ENCODE results near the gene NHEJ1. TPM values are rescaled to one million over a fixed set of nuclear protein-coding genes. Genes with fewer than 3 reads are reported as not detected.

Gene NHEJ1
- total RNA-seq, 1 experiment from 2014 or later: 20.8 TPM

GRCh38 chr2:219177552-219178376, 17.1 kb upstream of the NHEJ1 start, which contains the start of gene RETREG2:
TSS of gene RETREG2 (plus strand) at chr2:219178275. CDS start at chr2:219178353, 78 bp downstream.
- no CpG with 5 or more reads among the region's 67 CpGs for WGBS (ENCODE audit: extremely low coverage, insufficient read length, low lambda C conversion rate)
- H2AFZ ChIP-seq (ENCODE audit: low read length): no peak within 1 kb of the TSS
- peak; percentile 91 for DNase-seq

More at GRCh38 chr2:219177552-219178376, 17.1 kb upstream of the NHEJ1 start, which contains the start of gene RETREG2:
- Histone ChIP-seq H2BK15ac (ENCODE audit: low read depth, low read length) (no peak within 1 kb of the TSS), H2BK5ac (ENCODE audit: insufficient read length, low read length) (no peak within 1 kb of the TSS), H3K14ac (ENCODE audit: insufficient read depth, low read length) (no peak within 1 kb of the TSS), H3K18ac (ENCODE audit: insufficient read length, low read depth, low read length) (no peak within 1 kb of the TSS), H2BK12ac (ENCODE audit: insufficient read length, low read depth, low read length) (no peak within 1 kb of the TSS), H2BK120ac (ENCODE audit: low read depth, low read length, poor library complexity, severe bottlenecking) (no peak within 1 kb of the TSS), H3K27ac (ENCODE audit: insufficient read length, low read depth, low read length) (peak within 1 kb of the TSS; percentile 78), H3K27me3 (ENCODE audit: insufficient read depth, low read length) (no peaks in the 10 kb centered on the region), H3K56ac (ENCODE audit: insufficient read length, low read depth, low read length) (no peak within 1 kb of the TSS), H3K9ac (ENCODE audit: extremely low read depth, insufficient read length, low read length) (peak within 1 kb of the TSS; percentile 60), H3K23ac (ENCODE audit: insufficient read length, low read depth, low read length) (no peak within 1 kb of the TSS), H3K4ac (ENCODE audit: low read depth, low read length) (no peak within 1 kb of the TSS), H4K91ac (ENCODE audit: insufficient read length, low read depth, low read length) (no peak within 1 kb of the TSS), H4K8ac (replicated peaks; ENCODE audit: insufficient read length, low read depth, low read length) (no peak within 1 kb of the TSS), H4K20me1 (ENCODE audit: control insufficient read depth, insufficient read depth, insufficient read length) (no peaks in the 10 kb centered on the region), H2BK20ac (ENCODE audit: low read depth, low read length, poor library complexity, severe bottlenecking) (no peak within 1 kb of the TSS), H3K4me1 (ENCODE audit: insufficient read depth, low read length) (0 out of 2 replicates have a peak, but pooled peaks cover 3% of the 10 kb centered on the region), H2AK5ac (ENCODE audit: insufficient read length, low read length) (no peak within 1 kb of the TSS), H3K9me3 (ENCODE audit: control insufficient read depth, low read depth, low read length) (no peaks in the 10 kb centered on the region), H4K5ac (ENCODE audit: insufficient read length, low read depth, low read length) (no peak within 1 kb of the TSS), H3T11ph (ENCODE audit: low read length) (no peak within 1 kb of the TSS), H3K4me2 (ENCODE audit: insufficient read depth, insufficient read length, low read length) (peak within 1 kb of the TSS; percentile 99), H3K79me1 (ENCODE audit: insufficient read depth, low read depth, low read length, poor library complexity, severe bottlenecking) (peaks cover 3% of the 10 kb centered on the region), H3K23me2 (ENCODE audit: insufficient read length, low read depth, low read length, poor library complexity, severe bottlenecking) (peaks cover 18% of the 10 kb centered on the region), H3K79me2 (ENCODE audit: insufficient read depth, low read length) (no peaks in the 10 kb centered on the region)
- TF ChIP-seq CTCF (conservative IDR thresholded peaks at IDR 0.05): peak; percentile 42; the same call in 2 of the 3 replicates
- H3K27me3 Mint-ChIP-seq (ENCODE audit: low read depth): no peaks in the 10 kb centered on the region; the same call in 1 of the 2 replicates
- H3K4me1 Mint-ChIP-seq: peaks cover 13 to 22% of the 10 kb centered on the region in 2 experiments
- H3K36me3 Mint-ChIP-seq (ENCODE audit: insufficient read depth in 1 of 3, low read depth in 3 of 3): peaks cover 20 to 50% (median 38%) of the 10 kb centered on the region in 3 experiments
- H3K27ac Mint-ChIP-seq: peak within 1 kb of the TSS; percentile 97 to 98 (median 97)
- peak within 1 kb of the TSS; percentile 90 to 93 for H3K4me3 Mint-ChIP-seq
- H3K9me3 Mint-ChIP-seq: no peaks in the 10 kb centered on the region; a peak in 1 of 5 replicates

Data from H9 (cell line).